HCT116 (cell line): Measurements from ENCODE around the gene HAVCR2.

Source experiments
- POLR2A ChIP-seq: IDR thresholded peaks from 2 replicates; pipeline ENCODE4 v1.7.0; 2011; ENCODE audit warnings: borderline replicate concordance; ENCODE audit not compliant: insufficient read depth, insufficient read length; ENCODE audit errors: extremely low read depth
- YY1 ChIP-seq: IDR thresholded peaks from 2 replicates; pipeline ENCODE4 v1.6.1; 2011; ENCODE audit warnings: low read length, low read depth, moderate library complexity, mild to moderate bottlenecking; ENCODE audit not compliant: insufficient replicate concordance; ENCODE audit errors: extremely low read depth
- TF ChIP-seq, protein P1 (sequence below), 3 experiments: fragments of 200-600 bp in 1 of 3; sonication (generic) in 1 of 3; IDR thresholded peaks in 2 of 3; conservative IDR thresholded peaks in 1 of 3; 2 replicates each; pipeline ENCODE4 v1.5.1; 2012 to 2017; ENCODE audit warnings: low read depth in 2 of 3, low read length in 2 of 3, antibody characterized with exemption in 1 of 3, borderline replicate concordance in 1 of 3, control low read depth in 1 of 3, mild to moderate bottlenecking in 1 of 3, mixed read lengths in 1 of 3, mixed run types in 1 of 3, moderate library complexity in 1 of 3; ENCODE audit not compliant: insufficient read depth in 1 of 3

DNA sequence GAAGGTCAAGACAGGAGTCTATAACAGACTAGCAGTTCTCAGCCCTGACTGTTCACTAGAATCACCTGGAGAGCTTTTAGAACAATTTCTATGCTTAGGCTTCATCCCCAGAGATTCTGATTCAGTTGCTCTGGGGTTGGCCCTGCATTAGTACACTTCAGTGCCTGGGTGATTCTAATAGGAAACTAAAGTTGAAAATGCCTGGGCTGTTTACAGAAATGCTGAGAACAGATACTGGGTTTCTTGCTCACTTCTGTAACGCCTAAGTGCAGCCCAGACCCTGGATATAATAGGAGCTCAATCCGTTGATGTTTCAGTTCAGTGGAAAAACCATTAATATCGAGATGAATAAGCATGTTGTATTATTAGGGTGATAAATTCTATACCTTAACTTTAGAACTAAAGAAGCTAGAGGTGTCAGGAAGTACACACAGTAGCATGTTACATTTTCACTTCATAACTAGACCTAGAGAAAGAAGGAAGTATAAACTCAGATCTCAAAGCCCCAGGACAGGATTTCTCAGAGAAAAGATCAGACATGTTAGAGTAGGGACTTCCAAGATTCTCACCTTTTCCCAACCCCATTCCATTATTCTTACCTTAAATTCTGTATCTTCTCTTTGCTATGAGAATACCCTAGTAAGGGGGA, 20.4 kb downstream of the HAVCR2 start:
- TF ChIP-seq POLR2A: no peak
- no peak for TF ChIP-seq YY1
- TF ChIP-seq, protein P1, sequence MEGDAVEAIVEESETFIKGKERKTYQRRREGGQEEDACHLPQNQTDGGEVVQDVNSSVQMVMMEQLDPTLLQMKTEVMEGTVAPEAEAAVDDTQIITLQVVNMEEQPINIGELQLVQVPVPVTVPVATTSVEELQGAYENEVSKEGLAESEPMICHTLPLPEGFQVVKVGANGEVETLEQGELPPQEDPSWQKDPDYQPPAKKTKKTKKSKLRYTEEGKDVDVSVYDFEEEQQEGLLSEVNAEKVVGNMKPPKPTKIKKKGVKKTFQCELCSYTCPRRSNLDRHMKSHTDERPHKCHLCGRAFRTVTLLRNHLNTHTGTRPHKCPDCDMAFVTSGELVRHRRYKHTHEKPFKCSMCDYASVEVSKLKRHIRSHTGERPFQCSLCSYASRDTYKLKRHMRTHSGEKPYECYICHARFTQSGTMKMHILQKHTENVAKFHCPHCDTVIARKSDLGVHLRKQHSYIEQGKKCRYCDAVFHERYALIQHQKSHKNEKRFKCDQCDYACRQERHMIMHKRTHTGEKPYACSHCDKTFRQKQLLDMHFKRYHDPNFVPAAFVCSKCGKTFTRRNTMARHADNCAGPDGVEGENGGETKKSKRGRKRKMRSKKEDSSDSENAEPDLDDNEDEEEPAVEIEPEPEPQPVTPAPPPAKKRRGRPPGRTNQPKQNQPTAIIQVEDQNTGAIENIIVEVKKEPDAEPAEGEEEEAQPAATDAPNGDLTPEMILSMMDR (IDR thresholded peaks at IDR 0.05 in 2 of 3, conservative IDR thresholded peaks at IDR 0.05 in 1 of 3; ENCODE audit: borderline replicate concordance in 1 of 3, insufficient read depth in 1 of 3, low read depth in 2 of 3, low read length in 2 of 3): no peak
